ENCODE measurements around the gene PMPCA.
A peak's percentile ranks its signal among the peaks of the same experiment; 100 is the strongest.

The PMPCA gene

GRCh38 chr9:136410500-136411287 is at the start of gene PMPCA, which contains the start of gene ENTR1:
Gene PMPCA, plus strand, starts transcription at chr9:136410658. Its CDS starts 11 bp downstream, at chr9:136410669.
Gene ENTR1, minus strand, starts transcription at chr9:136410614. Its CDS starts 217 bp downstream, at chr9:136410397.
- DNase-seq (ENCODE audit: extremely low spot score, insufficient read length, low read depth) (peak; percentile 98), FAIRE-seq (peak; percentile 95)

- no peak for FAIRE-seq
- DNase-seq (ENCODE audit: extremely low spot score, insufficient read length, low read depth) = no peak
Measured at GRCh38 chr9:136361047-136361753, 49.3 kb upstream of the PMPCA start.

- FAIRE-seq = no peak
- no peak for DNase-seq (ENCODE audit: extremely low spot score, insufficient read length, low read depth)
Measured at GRCh38 chr9:136361754-136362449, 48.6 kb upstream of the PMPCA start.

- DNase-seq (ENCODE audit: extremely low spot score, insufficient read length, low read depth) = no peak
- no peak for FAIRE-seq
Measured at GRCh38 chr9:136362450-136362784, 48.0 kb upstream of the PMPCA start.

GRCh38 chr9:136363106-136363948 is 47.1 kb upstream of the PMPCA start, which contains the start of gene DNLZ:
Gene DNLZ, minus strand, starts transcription at chr9:136363744. Its CDS starts 30 bp downstream, at chr9:136363714.
- FAIRE-seq = peak; percentile 94
- peak; percentile 100 for DNase-seq (ENCODE audit: extremely low spot score, insufficient read length, low read depth)

GRCh38 chr9:136363949-136364748 is 46.3 kb upstream of the PMPCA start:
- DNase-seq (ENCODE audit: extremely low spot score, insufficient read length, low read depth) = no peak
- no peak for FAIRE-seq

- DNase-seq (ENCODE audit: extremely low spot score, insufficient read length, low read depth) (no peak), FAIRE-seq (no peak)
Measured at GRCh38 chr9:136364942-136365774, 45.3 kb upstream of the PMPCA start.

GRCh38 chr9:136365775-136366222 is 44.7 kb upstream of the PMPCA start:
- DNase-seq (ENCODE audit: extremely low spot score, insufficient read length, low read depth) (no peak), FAIRE-seq (no peak)

- FAIRE-seq (no peak), DNase-seq (ENCODE audit: extremely low spot score, insufficient read length, low read depth) (no peak)
Measured at GRCh38 chr9:136366826-136367225, 43.6 kb upstream of the PMPCA start.

GRCh38 chr9:136367296-136368145 is 42.9 kb upstream of the PMPCA start:
- DNase-seq (ENCODE audit: extremely low spot score, insufficient read length, low read depth) (no peak), FAIRE-seq (no peak)

- FAIRE-seq (no peak), DNase-seq (ENCODE audit: extremely low spot score, insufficient read length, low read depth) (no peak)
Measured at GRCh38 chr9:136368190-136368589, 42.3 kb upstream of the PMPCA start.

- FAIRE-seq = no peak
- DNase-seq (ENCODE audit: extremely low spot score, insufficient read length, low read depth) = no peak
Measured at GRCh38 chr9:136370037-136370436, 40.4 kb upstream of the PMPCA start.

GRCh38 chr9:136370687-136371532 is 39.5 kb upstream of the PMPCA start:
- no peak for DNase-seq (ENCODE audit: extremely low spot score, insufficient read length, low read depth)
- no peak for FAIRE-seq

- DNase-seq (ENCODE audit: extremely low spot score, insufficient read length, low read depth) (no peak), FAIRE-seq (no peak)
Measured at GRCh38 chr9:136371533-136371880, 39.0 kb upstream of the PMPCA start.

GRCh38 chr9:136372006-136372405 is 38.5 kb upstream of the PMPCA start:
- DNase-seq (ENCODE audit: extremely low spot score, insufficient read length, low read depth) (no peak), FAIRE-seq (no peak)

- no peak for DNase-seq (ENCODE audit: extremely low spot score, insufficient read length, low read depth)
- no peak for FAIRE-seq
Measured at GRCh38 chr9:136372561-136373299, 37.7 kb upstream of the PMPCA start.

Data from GM18507 (cell line).